Islet of Langerhans (tissue), 1 donor: Measurements from ENCODE around the gene ZNF106.

Experiments
- FAIRE-seq: peaks from one replicate; lab custom pipeline; 2011; peaks lifted over from hg19 to GRCh38; lab: Jason Lieb, UNC

The ZNF106 gene

GRCh38 chr15:42405863-42406482 lies 85.0 kb downstream of the ZNF106 start:
- FAIRE-seq: no peak

- no peak for FAIRE-seq
These were observed 86.3 kb downstream of the ZNF106 start for GRCh38 chr15:42404461-42405235.

GRCh38 chr15:42403389-42403788 lies 87.6 kb downstream of the ZNF106 start:
- FAIRE-seq: no peak

GRCh38 chr15:42402455-42403205 lies 88.3 kb downstream of the ZNF106 start:
- no peak for FAIRE-seq

GRCh38 chr15:42401544-42402454 lies 89.1 kb downstream of the ZNF106 start:
- no peak for FAIRE-seq

GRCh38 chr15:42395838-42396237 lies 95.1 kb downstream of the ZNF106 start:
- no peak for FAIRE-seq

- FAIRE-seq: no peak
These were observed 96.8 kb downstream of the ZNF106 start for GRCh38 chr15:42394106-42394505.

GRCh38 chr15:42392309-42393024 lies 98.5 kb downstream of the ZNF106 start:
- no peak for FAIRE-seq

- FAIRE-seq: no peak
These were observed 103.3 kb downstream of the ZNF106 start for GRCh38 chr15:42387603-42388002.

- no peak for FAIRE-seq
These were observed 104.8 kb downstream of the ZNF106 start for GRCh38 chr15:42385980-42386700.

- no peak for FAIRE-seq
These were observed 105.5 kb downstream of the ZNF106 start for GRCh38 chr15:42385206-42385979.

GRCh38 chr15:42384597-42384996 lies 106.3 kb downstream of the ZNF106 start:
- no peak for FAIRE-seq

- FAIRE-seq: no peak
These were observed 112.9 kb downstream of the ZNF106 start for GRCh38 chr15:42378011-42378410.

GRCh38 chr15:42375941-42376340 lies 115.0 kb downstream of the ZNF106 start:
- no peak for FAIRE-seq

GRCh38 chr15:42375252-42375651 lies 115.7 kb downstream of the ZNF106 start:
- no peak for FAIRE-seq

- no peak for FAIRE-seq
These were observed 116.1 kb downstream of the ZNF106 start for GRCh38 chr15:42374810-42375209.

GRCh38 chr15:42373936-42374335 lies 117.0 kb downstream of the ZNF106 start:
- FAIRE-seq: no peak

- no peak for FAIRE-seq
These were observed 117.7 kb downstream of the ZNF106 start for GRCh38 chr15:42373274-42373673.

- no peak for FAIRE-seq
These were observed 119.8 kb downstream of the ZNF106 start for GRCh38 chr15:42371096-42371495.

- FAIRE-seq: no peak
These were observed 122.8 kb downstream of the ZNF106 start for GRCh38 chr15:42368096-42368495.
